Liver (tissue), 3 donors: Measurements from ENCODE around the gene GLIS1.

ENCODE experiments used
- CTCF ChIP-seq: fragments of 150-350 bp; IDR thresholded peaks from 2 replicates; pipeline ENCODE4 v1.5.1; 2017; ENCODE audit warnings: improper control_type of control experiment, low read depth, low read length; ENCODE audit not compliant: missing input control
- FOXA1 ChIP-seq: IDR thresholded peaks from 2 replicates; pipeline ENCODE4 v1.6.1; 2016; ENCODE audit warnings: antibody characterized with exemption
- GABPA ChIP-seq, 2 donors: IDR thresholded peaks in 1 of 2; conservative IDR thresholded peaks in 1 of 2; 2 replicates each; pipeline ENCODE4 v1.6.1; 2016; ENCODE audit warnings: antibody characterized with exemption in 2 of 2, mild to moderate bottlenecking in 1 of 2, moderate library complexity in 1 of 2
- HNF4A ChIP-seq, 2 donors: conservative IDR thresholded peaks; 2 replicates each; pipeline ENCODE4 v1.6.1; 2016; ENCODE audit warnings: antibody characterized with exemption in 2 of 2, mild to moderate bottlenecking in 2 of 2
- HNF4G ChIP-seq: IDR thresholded peaks from 2 replicates; pipeline ENCODE4 v1.6.1; 2016; ENCODE audit warnings: antibody characterized with exemption
- JUND ChIP-seq, 2 donors: IDR thresholded peaks; 2 replicates each; pipeline ENCODE4 v1.6.1; 2016; ENCODE audit warnings: antibody characterized with exemption in 2 of 2
- MAX ChIP-seq: IDR thresholded peaks from 2 replicates; pipeline ENCODE4 v1.6.1; 2016; ENCODE audit warnings: antibody characterized with exemption
- RAD21 ChIP-seq, 2 donors: IDR thresholded peaks; 2 replicates each; pipeline ENCODE4 v1.6.1; 2016; ENCODE audit warnings: antibody characterized with exemption in 2 of 2, mild to moderate bottlenecking in 2 of 2
- REST ChIP-seq: IDR thresholded peaks from 2 replicates; pipeline ENCODE4 v1.6.1; 2016; ENCODE audit warnings: antibody characterized with exemption, mild to moderate bottlenecking
- RXRA ChIP-seq, 2 donors: IDR thresholded peaks; 2 replicates each; pipeline ENCODE4 v1.6.1; 2017 to 2018; ENCODE audit warnings: antibody characterized with exemption in 2 of 2, mild to moderate bottlenecking in 1 of 2
- TAF1 ChIP-seq: conservative IDR thresholded peaks from 2 replicates; pipeline ENCODE4 v1.6.1; 2016; ENCODE audit warnings: antibody characterized with exemption, mild to moderate bottlenecking
- donor health status: healthy.
- donor health status: healthy.

GRCh38 chr1:53544728-53545515 lies 194.0 kb downstream of the GLIS1 start:
- TF ChIP-seq CTCF (no peak), TAF1 (no peak), MAX (no peak), GABPA (IDR thresholded peaks at IDR 0.05 in 1 of 2, conservative IDR thresholded peaks at IDR 0.05 in 1 of 2) (no peak), REST (no peak), HNF4A (conservative IDR thresholded peaks at IDR 0.05) (no peak), RXRA (IDR thresholded peaks at IDR 0.05) (no peak), HNF4G (no peak), RAD21 (IDR thresholded peaks at IDR 0.05) (no peak), FOXA1 (no peak), JUND (IDR thresholded peaks at IDR 0.05) (no peak)
